ENCODE measurements around the gene SLC35F3.
"Not testable (repeated sequence)": the region's sequence is repeated elsewhere in the genome, so short reads cannot be mapped to it uniquely, and the experiment has no call there.

The SLC35F3 gene

GRCh38 chr1:234149217-234149616, 244.7 kb downstream of the SLC35F3 start:
- no peak for TF ChIP-seq CTCF (IDR thresholded peaks at IDR 0.05; ENCODE audit: extremely low read depth, insufficient read depth, missing control alignments)
- DNase-seq (ENCODE audit: low spot score) = no peak
- in situ Hi-C loops (cut with MboI; ENCODE audit: low pct_unique_long_range_greater_than_20kb, low sequenced_read_pairs, unreplicated experiment) = loop anchor here (10.0 kb wide), 1 partner anchor 166 kb away; no protein-coding TSS in a partner anchor

- TF ChIP-seq CTCF (IDR thresholded peaks at IDR 0.05; ENCODE audit: extremely low read depth, insufficient read depth, missing control alignments) = no peak
- no peak for DNase-seq (ENCODE audit: low spot score)
- in situ Hi-C loops (cut with MboI; ENCODE audit: low pct_unique_long_range_greater_than_20kb, low sequenced_read_pairs, unreplicated experiment) = no loop called here
Observed at GRCh38 chr1:234150892-234151291, 246.4 kb downstream of the SLC35F3 start.

GRCh38 chr1:234152344-234152743, 247.9 kb downstream of the SLC35F3 start:
- DNase-seq (ENCODE audit: low spot score) = not testable (repeated sequence)

GRCh38 chr1:234154320-234155251, 250.1 kb downstream of the SLC35F3 start:
- in situ Hi-C loops (cut with MboI; ENCODE audit: low pct_unique_long_range_greater_than_20kb, low sequenced_read_pairs, unreplicated experiment) = no loop called here
- TF ChIP-seq CTCF (IDR thresholded peaks at IDR 0.05; ENCODE audit: extremely low read depth, insufficient read depth, missing control alignments) = peak; percentile 65
- peak; percentile 50 for DNase-seq (ENCODE audit: low spot score)

More at GRCh38 chr1:234152344-234152743, 247.9 kb downstream of the SLC35F3 start:
- in situ Hi-C loops (cut with MboI; ENCODE audit: low pct_unique_long_range_greater_than_20kb, low sequenced_read_pairs, unreplicated experiment) = not testable (repeated sequence)

- DNase-seq (ENCODE audit: low spot score) = no peak
- TF ChIP-seq CTCF (IDR thresholded peaks at IDR 0.05; ENCODE audit: extremely low read depth, insufficient read depth, missing control alignments) = no peak
- in situ Hi-C loops (cut with MboI; ENCODE audit: low pct_unique_long_range_greater_than_20kb, low sequenced_read_pairs, unreplicated experiment) = no loop called here
Observed at GRCh38 chr1:234162661-234163060, 258.2 kb downstream of the SLC35F3 start.

- in situ Hi-C loops (cut with MboI; ENCODE audit: low pct_unique_long_range_greater_than_20kb, low sequenced_read_pairs, unreplicated experiment) = no loop called here
- no peak for TF ChIP-seq CTCF (IDR thresholded peaks at IDR 0.05; ENCODE audit: extremely low read depth, insufficient read depth, missing control alignments)
- no peak for DNase-seq (ENCODE audit: low spot score)
Observed at GRCh38 chr1:234163267-234163919, 258.9 kb downstream of the SLC35F3 start.
